22Rv1 (cell line): ENCODE results near the gene CPLX3.

Experiments used
- H3K27ac ChIP-seq: fragments of 450-650 bp; 2 replicates; pipeline ENCODE4 v1.5.1; 2017
- ZFX ChIP-seq: fragments of 450-650 bp; IDR thresholded peaks from 2 replicates; pipeline ENCODE4 v1.6.1; 2017; ENCODE audit warnings: antibody characterized with exemption, borderline replicate concordance
- TF ChIP-seq, protein P1 (sequence below): fragments of 450-650 bp; IDR thresholded peaks from 2 replicates; pipeline ENCODE4 v1.5.1; 2017; ENCODE audit warnings: mild to moderate bottlenecking

Gene CPLX3

DNA sequence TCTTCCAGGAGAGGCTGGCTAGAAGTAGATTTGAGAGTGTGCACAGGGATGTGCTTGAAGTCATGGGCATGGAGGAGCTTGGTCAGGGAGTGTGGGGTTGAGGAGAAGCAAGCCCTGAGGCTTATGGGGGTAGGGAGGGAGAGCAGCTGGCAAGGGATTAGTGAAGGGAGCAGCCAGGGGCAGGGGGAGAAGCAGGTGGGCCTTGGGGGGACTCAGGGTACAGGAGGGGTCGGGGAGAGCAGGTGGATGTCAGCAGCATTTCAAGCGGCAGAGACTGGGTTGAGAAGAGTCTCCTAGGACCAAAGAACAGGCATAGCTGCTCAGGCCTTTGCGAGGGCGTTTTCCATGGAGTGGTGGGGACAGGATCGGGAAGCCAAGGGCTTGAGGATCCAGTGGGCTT, 17.2 kb upstream of the CPLX3 start:
- no peak overlapping the region for H3K27ac ChIP-seq
- TF ChIP-seq, protein P1, sequence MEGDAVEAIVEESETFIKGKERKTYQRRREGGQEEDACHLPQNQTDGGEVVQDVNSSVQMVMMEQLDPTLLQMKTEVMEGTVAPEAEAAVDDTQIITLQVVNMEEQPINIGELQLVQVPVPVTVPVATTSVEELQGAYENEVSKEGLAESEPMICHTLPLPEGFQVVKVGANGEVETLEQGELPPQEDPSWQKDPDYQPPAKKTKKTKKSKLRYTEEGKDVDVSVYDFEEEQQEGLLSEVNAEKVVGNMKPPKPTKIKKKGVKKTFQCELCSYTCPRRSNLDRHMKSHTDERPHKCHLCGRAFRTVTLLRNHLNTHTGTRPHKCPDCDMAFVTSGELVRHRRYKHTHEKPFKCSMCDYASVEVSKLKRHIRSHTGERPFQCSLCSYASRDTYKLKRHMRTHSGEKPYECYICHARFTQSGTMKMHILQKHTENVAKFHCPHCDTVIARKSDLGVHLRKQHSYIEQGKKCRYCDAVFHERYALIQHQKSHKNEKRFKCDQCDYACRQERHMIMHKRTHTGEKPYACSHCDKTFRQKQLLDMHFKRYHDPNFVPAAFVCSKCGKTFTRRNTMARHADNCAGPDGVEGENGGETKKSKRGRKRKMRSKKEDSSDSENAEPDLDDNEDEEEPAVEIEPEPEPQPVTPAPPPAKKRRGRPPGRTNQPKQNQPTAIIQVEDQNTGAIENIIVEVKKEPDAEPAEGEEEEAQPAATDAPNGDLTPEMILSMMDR: no peak
- TF ChIP-seq ZFX: no peak

DNA sequence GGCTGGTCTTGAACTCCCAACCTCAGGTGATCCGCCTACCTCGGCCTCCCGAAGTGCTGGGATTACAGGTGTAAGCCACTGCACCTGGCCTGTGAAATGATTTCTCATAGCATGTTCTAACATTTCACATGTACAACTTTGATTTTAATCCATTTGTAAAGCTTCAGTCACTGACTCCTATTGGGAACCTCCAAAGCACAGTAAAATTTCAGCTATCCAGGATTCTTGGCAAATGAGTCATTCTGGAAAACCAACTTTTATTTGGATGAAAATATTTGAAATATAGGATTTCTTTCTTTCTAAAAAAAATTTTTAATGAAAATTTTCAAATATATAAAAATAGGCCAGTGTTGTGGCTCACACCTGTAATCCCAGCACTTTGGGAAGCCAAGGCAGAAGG, 16.5 kb upstream of the CPLX3 start:
- no peak overlapping the region for H3K27ac ChIP-seq
- TF ChIP-seq ZFX: no peak
- TF ChIP-seq, protein P1: no peak

DNA sequence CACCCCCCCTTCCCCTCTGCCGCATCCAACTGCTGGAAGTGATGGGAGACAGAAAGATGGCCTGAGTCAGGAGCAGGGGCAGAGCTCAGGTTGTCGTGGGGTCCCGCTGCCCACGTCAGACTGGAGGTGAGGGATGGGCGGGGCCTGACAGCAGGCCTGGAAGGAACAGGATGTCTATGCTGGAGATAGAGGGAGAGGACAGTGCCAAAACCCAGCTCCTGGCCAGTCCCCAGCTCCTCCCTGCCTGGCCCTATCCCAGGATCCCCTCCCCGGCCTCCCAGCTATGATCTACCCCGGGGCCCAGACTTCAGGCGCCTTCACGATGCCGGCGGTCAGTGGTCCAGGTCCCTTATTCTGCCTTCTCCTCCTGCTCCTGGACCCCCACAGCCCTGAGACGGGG, 13.9 kb upstream of the CPLX3 start, which contains the start of gene LMAN1L:
LMAN1L (plus strand) TSS at position 303 of the 400 bp plus-strand sequence; CDS start at position 323, 20 bp downstream.
- H3K27ac ChIP-seq: peak within 1 kb of the TSS; percentile 75; the same call in 1 of the 2 replicates
- no peak for TF ChIP-seq ZFX
- TF ChIP-seq, protein P1: no peak

DNA sequence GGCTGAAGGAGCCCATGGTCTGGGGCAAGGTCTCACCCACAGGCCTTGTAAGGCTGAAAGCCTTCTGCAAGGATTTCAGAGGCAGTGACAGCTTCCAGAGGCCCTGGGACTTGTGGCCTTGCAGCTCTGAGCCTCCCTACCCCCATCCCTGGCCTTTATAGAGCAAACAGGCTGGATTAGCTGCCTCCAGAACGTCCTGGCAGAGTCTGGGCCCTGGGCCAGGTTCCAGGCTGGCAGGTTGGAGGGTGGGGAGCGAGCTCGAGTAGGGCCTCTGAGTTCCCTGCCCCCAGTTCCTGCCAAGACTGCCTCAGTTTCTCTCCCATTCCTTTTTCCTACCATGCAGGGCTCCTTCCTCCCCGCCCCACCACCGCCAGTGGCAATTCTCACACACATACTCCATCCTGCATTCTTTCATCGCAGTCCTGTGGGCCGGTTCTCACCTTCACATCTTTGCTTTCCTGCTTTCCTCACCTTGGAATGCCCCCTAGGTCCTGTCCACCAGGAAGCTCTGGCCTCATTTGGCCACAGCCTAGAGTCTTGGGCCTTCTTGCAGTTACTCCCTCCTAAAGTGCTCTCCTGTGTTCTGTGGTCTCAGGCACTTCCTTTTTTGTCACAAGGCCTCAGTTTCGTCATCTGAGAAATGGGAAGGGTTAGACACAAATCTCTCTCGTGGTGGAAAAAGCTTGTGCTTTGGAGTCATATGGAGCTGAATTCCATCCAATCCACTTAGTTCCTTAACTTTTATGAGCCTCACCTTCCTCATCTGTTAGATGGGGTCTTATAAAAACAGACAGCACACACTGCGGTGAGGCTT, 11.1 kb upstream of the CPLX3 start:
- TF ChIP-seq ZFX: no peak
- TF ChIP-seq, protein P1: no peak
- peak overlapping the region; percentile 75 for H3K27ac ChIP-seq

DNA sequence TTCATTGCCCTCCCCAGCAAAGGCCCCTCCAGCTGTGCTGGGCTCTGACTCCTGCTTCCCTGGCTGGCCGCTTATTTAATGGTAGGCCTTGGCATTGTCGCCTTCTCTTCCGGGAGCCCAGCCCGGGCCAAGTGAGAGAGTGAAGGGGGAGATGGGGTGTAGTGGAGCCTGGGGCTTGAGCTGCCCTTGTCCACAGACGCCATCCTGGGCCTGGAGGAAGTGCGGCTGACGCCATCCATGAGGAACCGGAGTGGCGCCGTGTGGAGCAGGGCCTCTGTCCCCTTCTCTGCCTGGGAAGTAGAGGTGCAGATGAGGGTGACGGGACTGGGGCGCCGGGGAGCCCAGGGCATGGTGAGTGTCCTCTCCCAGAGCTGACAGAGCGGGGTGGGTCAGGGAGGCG, 10.5 kb upstream of the CPLX3 start:
- TF ChIP-seq, protein P1: no peak
- H3K27ac ChIP-seq: peak overlapping the region; percentile 75

DNA sequence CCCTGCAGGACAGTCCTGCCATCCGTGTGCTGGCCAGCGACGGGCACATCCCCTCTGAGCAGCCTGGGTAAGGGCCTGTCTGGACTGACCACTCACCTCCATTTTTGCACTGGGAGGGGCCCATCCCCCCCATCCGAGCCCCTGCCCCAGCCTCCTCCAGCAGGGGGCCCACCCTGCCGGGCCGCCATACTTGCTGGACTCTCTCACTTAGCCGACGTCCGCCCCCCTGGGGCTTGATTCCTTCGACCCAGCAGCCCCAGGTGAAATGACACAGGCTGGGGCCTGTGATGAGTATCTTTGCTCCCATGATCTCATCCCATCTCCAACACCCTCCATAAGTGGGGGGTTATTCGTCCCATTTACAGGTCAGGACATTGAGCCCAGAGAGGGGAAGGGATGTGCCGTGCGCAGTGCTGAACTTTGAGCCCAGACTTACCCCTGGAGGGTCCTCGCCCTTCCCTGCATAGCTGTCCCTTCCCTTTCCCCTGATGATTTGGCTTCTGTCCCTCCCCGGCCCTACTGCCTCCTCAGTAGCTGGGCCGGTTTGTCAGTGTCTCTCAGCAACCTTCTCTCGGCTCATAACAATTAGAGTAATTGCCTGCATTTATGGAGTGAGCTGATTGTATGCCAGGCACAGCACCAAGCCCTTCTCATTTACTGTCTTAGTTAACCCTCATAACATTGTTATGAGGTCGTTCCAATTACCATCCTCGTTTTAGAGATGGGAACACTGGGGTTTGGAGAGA, 9.6 kb upstream of the CPLX3 start:
- no peak for TF ChIP-seq ZFX
- TF ChIP-seq, protein P1: no peak
- H3K27ac ChIP-seq: peak overlapping the region; percentile 75

DNA sequence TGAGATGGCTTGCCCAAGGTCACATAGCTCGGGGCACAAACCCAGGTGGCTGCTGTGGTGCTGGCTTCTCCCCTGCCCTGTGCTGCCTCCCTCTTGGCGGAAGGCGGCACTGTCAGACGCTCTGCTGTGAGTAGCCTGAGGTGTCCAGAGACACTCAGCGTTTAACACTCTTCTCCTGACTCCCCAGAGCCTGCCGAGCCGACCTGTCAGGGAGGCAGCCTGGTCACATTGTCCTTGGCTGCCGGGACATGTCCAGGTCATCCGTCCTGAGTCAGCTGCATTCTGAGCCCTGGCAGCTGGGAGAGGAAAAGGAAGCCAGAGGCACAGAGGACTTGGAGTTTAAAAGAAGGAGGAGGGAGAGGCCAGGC, 9.1 kb upstream of the CPLX3 start:
- peak overlapping the region; percentile 75 for H3K27ac ChIP-seq
- TF ChIP-seq, protein P1: peak; percentile 44; the same call in 1 of the 2 replicates
- no peak for TF ChIP-seq ZFX
